Activated naive CD8-positive, alpha-beta T cell treated with anti-CD3 and anti-CD28 coated beads for 36 hours (primary cell): ENCODE data around the gene DCDC2. TPM values are rescaled to one million over a fixed set of nuclear protein-coding genes. Genes with fewer than 3 reads are reported as not detected.
"Not testable (repeated sequence)": the region's sequence is repeated elsewhere in the genome, so short reads cannot be mapped to it uniquely, and the experiment has no call there.

Experiments used
- DNase-seq: peaks from one replicate; pipeline ENCODE4 v3.0.0; 2021
- H3K27ac Mint-ChIP-seq: one replicate; pipeline ENCODE4 v1.8.0; 2022; ENCODE audit warnings: mild to moderate bottlenecking, moderate library complexity, mixed read lengths
- H3K27me3 Mint-ChIP-seq: one replicate; pipeline ENCODE4 v1.8.0; 2022; ENCODE audit warnings: mild to moderate bottlenecking, mixed read lengths
- H3K36me3 Mint-ChIP-seq: one replicate; pipeline ENCODE4 v1.8.0; 2021; ENCODE audit warnings: mild to moderate bottlenecking, mixed read lengths
- H3K4me1 Mint-ChIP-seq: one replicate; pipeline ENCODE4 v1.8.0; 2021; ENCODE audit warnings: mixed read lengths
- H3K4me3 Mint-ChIP-seq: one replicate; pipeline ENCODE4 v1.8.0; 2022; ENCODE audit warnings: mild to moderate bottlenecking, moderate library complexity, mixed read lengths
- H3K9me3 Mint-ChIP-seq: one replicate; pipeline ENCODE4 v1.8.0; 2022; ENCODE audit warnings: mixed read lengths
- total RNA-seq, 2 experiments: library from RNA; stranded (reverse); gene quantifications; one replicate each; pipeline ENCODE4 v1.2.3, GENCODE V29; 2021

The DCDC2 gene
- total RNA-seq, 2 experiments from 2014 or later = 0.04 TPM; not detected in 1

GRCh38 chr6:24273096-24273870, 84.6 kb downstream of the DCDC2 start:
- Mint-ChIP-seq H3K27ac (no peak overlapping the region), H3K9me3 (no peaks in the 10 kb centered on the region), H3K27me3 (peaks cover 10% of the 10 kb centered on the region), H3K4me1 (no peaks in the 10 kb centered on the region), H3K36me3 (no peaks in the 10 kb centered on the region), H3K4me3 (no peak overlapping the region)
- DNase-seq = no peak

GRCh38 chr6:24272553-24272952, 85.3 kb downstream of the DCDC2 start:
- H3K27me3 Mint-ChIP-seq = peaks cover 9% of the 10 kb centered on the region
- no peaks in the 10 kb centered on the region for H3K36me3 Mint-ChIP-seq
- H3K9me3 Mint-ChIP-seq = no peaks in the 10 kb centered on the region
- H3K4me3 Mint-ChIP-seq = no peak overlapping the region
- no peaks in the 10 kb centered on the region for H3K4me1 Mint-ChIP-seq
- no peak for DNase-seq
- no peak overlapping the region for H3K27ac Mint-ChIP-seq

- Mint-ChIP-seq H3K27ac (no peak overlapping the region), H3K36me3 (no peaks in the 10 kb centered on the region), H3K4me3 (no peak overlapping the region), H3K9me3 (no peaks in the 10 kb centered on the region), H3K27me3 (peaks cover 7% of the 10 kb centered on the region), H3K4me1 (no peaks in the 10 kb centered on the region)
- DNase-seq = no peak
Measured at GRCh38 chr6:24272148-24272547, 85.7 kb downstream of the DCDC2 start.

GRCh38 chr6:24270011-24270410, 87.8 kb downstream of the DCDC2 start:
- no peak for DNase-seq
- Mint-ChIP-seq H3K36me3 (no peaks in the 10 kb centered on the region), H3K9me3 (no peaks in the 10 kb centered on the region), H3K4me3 (no peak overlapping the region), H3K27me3 (peaks cover 13% of the 10 kb centered on the region), H3K4me1 (no peaks in the 10 kb centered on the region), H3K27ac (no peak overlapping the region)

GRCh38 chr6:24258214-24258613, 99.6 kb downstream of the DCDC2 start:
- H3K27me3 Mint-ChIP-seq = peaks cover 36% of the 10 kb centered on the region
- not testable (repeated sequence) for DNase-seq, H3K9me3 Mint-ChIP-seq, H3K4me3 Mint-ChIP-seq, H3K27ac Mint-ChIP-seq, H3K36me3 Mint-ChIP-seq, H3K4me1 Mint-ChIP-seq

GRCh38 chr6:24257282-24257681, 100.6 kb downstream of the DCDC2 start:
- Mint-ChIP-seq H3K4me3 (no peak overlapping the region), H3K27ac (no peak overlapping the region), H3K4me1 (peaks cover 8% of the 10 kb centered on the region), H3K9me3 (peaks cover 11% of the 10 kb centered on the region), H3K36me3 (no peaks in the 10 kb centered on the region), H3K27me3 (peaks cover 31% of the 10 kb centered on the region)
- no peak for DNase-seq

GRCh38 chr6:24255676-24256075, 102.2 kb downstream of the DCDC2 start:
- Mint-ChIP-seq H3K4me3 (no peak overlapping the region), H3K4me1 (peaks cover 8% of the 10 kb centered on the region), H3K36me3 (no peaks in the 10 kb centered on the region), H3K27ac (no peak overlapping the region), H3K9me3 (peaks cover 12% of the 10 kb centered on the region), H3K27me3 (peaks cover 26% of the 10 kb centered on the region)
- no peak for DNase-seq

- H3K4me1 Mint-ChIP-seq = peaks cover 8% of the 10 kb centered on the region
- no peaks in the 10 kb centered on the region for H3K36me3 Mint-ChIP-seq
- H3K27me3 Mint-ChIP-seq = peaks cover 18% of the 10 kb centered on the region
- DNase-seq = no peak
- H3K27ac Mint-ChIP-seq = no peak overlapping the region
- peaks cover 12% of the 10 kb centered on the region for H3K9me3 Mint-ChIP-seq
- H3K4me3 Mint-ChIP-seq = no peak overlapping the region
Measured at GRCh38 chr6:24253360-24253759, 104.5 kb downstream of the DCDC2 start.

GRCh38 chr6:24252280-24252679, 105.6 kb downstream of the DCDC2 start:
- peaks cover 8% of the 10 kb centered on the region for H3K4me1 Mint-ChIP-seq
- H3K9me3 Mint-ChIP-seq = peaks cover 12% of the 10 kb centered on the region
- H3K27ac Mint-ChIP-seq = no peak overlapping the region
- H3K27me3 Mint-ChIP-seq = peaks cover 14% of the 10 kb centered on the region
- no peak for DNase-seq
- H3K36me3 Mint-ChIP-seq = no peaks in the 10 kb centered on the region
- no peak overlapping the region for H3K4me3 Mint-ChIP-seq

- peaks cover 10% of the 10 kb centered on the region for H3K27me3 Mint-ChIP-seq
- H3K27ac Mint-ChIP-seq = no peak overlapping the region
- no peaks in the 10 kb centered on the region for H3K36me3 Mint-ChIP-seq
- no peak for DNase-seq
- peaks cover 8% of the 10 kb centered on the region for H3K4me1 Mint-ChIP-seq
- peaks cover 12% of the 10 kb centered on the region for H3K9me3 Mint-ChIP-seq
- H3K4me3 Mint-ChIP-seq = no peak overlapping the region
Measured at GRCh38 chr6:24251339-24251738, 106.5 kb downstream of the DCDC2 start.

GRCh38 chr6:24249926-24250325, 107.9 kb downstream of the DCDC2 start:
- H3K4me1 Mint-ChIP-seq = no peaks in the 10 kb centered on the region

GRCh38 chr6:24245275-24245674, 112.6 kb downstream of the DCDC2 start:
- Mint-ChIP-seq H3K9me3 (no peaks in the 10 kb centered on the region), H3K4me3 (no peak overlapping the region), H3K4me1 (no peaks in the 10 kb centered on the region), H3K27me3 (peaks cover 25% of the 10 kb centered on the region), H3K36me3 (no peaks in the 10 kb centered on the region), H3K27ac (no peak overlapping the region)
- DNase-seq = no peak

More at GRCh38 chr6:24249926-24250325, 107.9 kb downstream of the DCDC2 start:
- H3K36me3 Mint-ChIP-seq = no peaks in the 10 kb centered on the region
- H3K4me3 Mint-ChIP-seq = no peak overlapping the region
- H3K27ac Mint-ChIP-seq = no peak overlapping the region
- DNase-seq = no peak
- H3K27me3 Mint-ChIP-seq = peaks cover 14% of the 10 kb centered on the region
- H3K9me3 Mint-ChIP-seq = peaks cover 11% of the 10 kb centered on the region

GRCh38 chr6:24242924-24243323, 114.9 kb downstream of the DCDC2 start:
- Mint-ChIP-seq H3K27me3 (peaks cover 21% of the 10 kb centered on the region), H3K36me3 (no peaks in the 10 kb centered on the region), H3K9me3 (no peaks in the 10 kb centered on the region), H3K4me3 (no peak overlapping the region), H3K27ac (no peak overlapping the region), H3K4me1 (no peaks in the 10 kb centered on the region)
- no peak for DNase-seq

- H3K9me3 Mint-ChIP-seq, DNase-seq, H3K36me3 Mint-ChIP-seq, H3K4me3 Mint-ChIP-seq, H3K27ac Mint-ChIP-seq, H3K4me1 Mint-ChIP-seq: not testable (repeated sequence)
- H3K27me3 Mint-ChIP-seq = peaks cover 21% of the 10 kb centered on the region
Measured at GRCh38 chr6:24241779-24242178, 116.1 kb downstream of the DCDC2 start.

GRCh38 chr6:24240943-24241342, 116.9 kb downstream of the DCDC2 start:
- Mint-ChIP-seq H3K27me3 (peaks cover 21% of the 10 kb centered on the region), H3K27ac (no peak overlapping the region)

GRCh38 chr6:24240380-24240928, 117.4 kb downstream of the DCDC2 start:
- H3K4me3 Mint-ChIP-seq = no peak overlapping the region
- H3K4me1 Mint-ChIP-seq = no peaks in the 10 kb centered on the region
- peaks cover 21% of the 10 kb centered on the region for H3K27me3 Mint-ChIP-seq
- H3K27ac Mint-ChIP-seq = no peak overlapping the region
- DNase-seq = no peak
- H3K9me3 Mint-ChIP-seq = peaks cover 3% of the 10 kb centered on the region
- no peaks in the 10 kb centered on the region for H3K36me3 Mint-ChIP-seq

More at GRCh38 chr6:24240943-24241342, 116.9 kb downstream of the DCDC2 start:
- peaks cover 3% of the 10 kb centered on the region for H3K9me3 Mint-ChIP-seq
- H3K4me1 Mint-ChIP-seq = no peaks in the 10 kb centered on the region
- no peak overlapping the region for H3K4me3 Mint-ChIP-seq
- H3K36me3 Mint-ChIP-seq = no peaks in the 10 kb centered on the region
- DNase-seq = no peak
